GM10248 (cell line): ENCODE data around the gene CASP10.

Experiments
- CTCF ChIA-PET: fragments of 300-600 bp; sonication (Branson Sonifier 250); formaldehyde crosslinking; extraction: SDS; loops from one replicate; lab custom pipeline; 2021; ENCODE audit warnings: antibody characterized with exemption; lab: Yijun Ruan, JAX
- POLR2A ChIA-PET: fragments of 350-650 bp; sonication (Branson Sonifier 250); formaldehyde crosslinking; extraction: SDS; loops from one replicate; lab custom pipeline; 2020; ENCODE audit warnings: antibody characterized with exemption; lab: Yijun Ruan, JAX
- DNase-seq: peaks from one replicate; pipeline ENCODE4 v3.0.0; 2012; ENCODE audit errors: extremely low spot score
- CTCF ChIP-seq: IDR thresholded peaks from 2 replicates; pipeline ENCODE4 v1.5.1; 2012; ENCODE audit warnings: mild to moderate bottlenecking, low read depth; ENCODE audit errors: extremely low read depth, missing control alignments, control extremely low read depth

The CASP10 gene

GRCh38 chr2:201248288-201248844 is 65.4 kb downstream of the CASP10 start:
- ChIA-PET CTCF (interaction anchor here (1.6 kb wide), 1 partner anchor 16 kb away, joined by 7 read pairs; no protein-coding TSS in a partner anchor), POLR2A (no interaction called here)
- no peak for TF ChIP-seq CTCF
- DNase-seq, result no peak

GRCh38 chr2:201249889-201250288 is 66.9 kb downstream of the CASP10 start:
- POLR2A ChIA-PET, result no interaction called here
- CTCF ChIA-PET, result interaction anchor here (1.4 kb wide), 1 partner anchor 13 kb away, joined by 5 read pairs; no protein-coding TSS in a partner anchor
- TF ChIP-seq CTCF, result no peak
- DNase-seq, result no peak

GRCh38 chr2:201250741-201251140 is 67.8 kb downstream of the CASP10 start:
- ChIA-PET CTCF (interaction anchor here (1.4 to 2.0 kb wide), 2 partner anchors 14 to 18 kb away, joined by 6 to 17 read pairs; no protein-coding TSS in a partner anchor), POLR2A (no interaction called here)
- TF ChIP-seq CTCF, result no peak
- no peak for DNase-seq

GRCh38 chr2:201254081-201254730 is 71.3 kb downstream of the CASP10 start:
- POLR2A ChIA-PET, result no interaction called here
- DNase-seq, result no peak
- CTCF ChIA-PET, result interaction anchor here (4.4 kb wide), 1 partner anchor 21 kb away, joined by 35 read pairs; no protein-coding TSS in a partner anchor
- TF ChIP-seq CTCF, result no peak

- POLR2A ChIA-PET, result no interaction called here
- CTCF ChIA-PET, result interaction anchor here (1.2 to 4.4 kb wide), 4 partner anchors 12 to 23 kb away, joined by 3 to 35 read pairs (median 5); no protein-coding TSS in a partner anchor
- no peak for DNase-seq
- TF ChIP-seq CTCF, result no peak
Observed at GRCh38 chr2:201255408-201256033, 72.6 kb downstream of the CASP10 start.

GRCh38 chr2:201256082-201256481 is 73.1 kb downstream of the CASP10 start:
- POLR2A ChIA-PET, result no interaction called here
- no peak for TF ChIP-seq CTCF
- CTCF ChIA-PET, result interaction anchor here (1.2 to 4.4 kb wide), 4 partner anchors 11 to 23 kb away, joined by 3 to 35 read pairs (median 5); no protein-coding TSS in a partner anchor
- DNase-seq, result no peak
